Heart left ventricle (tissue), 16 donors: ENCODE results near the gene CFH. TPM values are rescaled to one million over a fixed set of nuclear protein-coding genes. Genes with fewer than 3 reads are reported as not detected.

ENCODE experiments used
- ATAC-seq, 4 donors: fragments of 200-7000 bp; cut with Tn5 transposase; one replicate each; pipeline ENCODE4 v1.9.1; 2020 to 2022; ENCODE audit warnings: moderate library complexity in 4 of 4, mild to moderate bottlenecking in 3 of 4, moderate number of reproducible peaks in 1 of 4
- DNase-seq, 5 donors: peaks; one replicate each; pipeline ENCODE4 v3.0.0-alpha.2; 2020
- H3K27ac ChIP-seq, 12 donors: fragments of 200-600 bp; sonication (generic) in 4 of 12; one replicate each; pipeline versions ENCODE4 v1.5.0 to v1.8.0; 2016 to 2022; ENCODE audit warnings: mild to moderate bottlenecking in 2 of 12
- H3K27me3 ChIP-seq, 9 donors: fragments of 200-600 bp; sonication (generic) in 2 of 9; one replicate each; pipeline versions ENCODE4 v1.5.1 to v1.8.0; 2016 to 2022; ENCODE audit warnings: mild to moderate bottlenecking in 3 of 9
- H3K36me3 ChIP-seq, 9 donors: fragments of 200-600 bp; sonication (generic) in 2 of 9; one replicate each; pipeline versions ENCODE4 v1.5.0 to v1.8.0; 2018 to 2022; ENCODE audit warnings: mild to moderate bottlenecking in 2 of 9
- H3K4me1 ChIP-seq, 12 donors: fragments of 200-600 bp; sonication (generic) in 4 of 12; one replicate each; pipeline versions ENCODE4 v1.5.0 to v1.8.0; 2016 to 2022; ENCODE audit warnings: mild to moderate bottlenecking in 3 of 12
- H3K4me3 ChIP-seq, 12 donors: fragments of 200-600 bp; sonication (generic) in 4 of 12; one replicate each; pipeline versions ENCODE4 v1.5.0 to v1.8.0; 2017 to 2022; ENCODE audit warnings: mild to moderate bottlenecking in 9 of 12, moderate library complexity in 4 of 12
- H3K9me3 ChIP-seq, 12 donors: fragments of 200-600 bp; sonication (generic) in 4 of 12; one replicate each; pipeline versions ENCODE4 v1.5.0 to v1.8.0; 2016 to 2022; ENCODE audit warnings: mild to moderate bottlenecking in 1 of 12
- POLR2A ChIP-seq, 2 donors: fragments of 450-650 bp; IDR thresholded peaks; one replicate each; pipeline ENCODE4 v1.6.1; 2017; ENCODE audit warnings: antibody characterized with exemption in 2 of 2, mild to moderate bottlenecking in 2 of 2, moderate library complexity in 2 of 2
- WGBS, 4 donors: extraction: QIAGEN DNeasy Blood & Tissue Kit in 2 of 4; methylation state at CpG; one replicate each; pipeline versions ENCODE4 v1.1.5 to v1.1.7; 2013 to 2018; 5-methylcytosine and 5-hydroxymethylcytosine counted together
- intact Hi-C, 10 donors: fragments of 100-400 bp; cut with DNase I; formaldehyde crosslinking; loops; one replicate each; pipeline versions ENCODE4 v1.11.1 to v1.14.2; 2022
- polyA plus RNA-seq, 2 donors: library from polyadenylated mRNA; stranded (reverse); fragments of 200-250 nt; gene quantifications; one replicate each; pipeline ENCODE4 v1.2.3, GENCODE V29; 2013
- total RNA-seq, 9 donors: library from RNA; depleted of rRNA in 2 of 9; stranded (reverse); fragments of >200 nt in 2 of 9; fragmentation: NEBNext Ultra II Directional in 3 of 9; extraction: Animal tissue kit (Norgen Biotek cat#: 25700) in 3 of 9; gene quantifications; one replicate each; pipeline versions ENCODE4 v1.1.0 to v1.2.4, GENCODE V29; 2016 to 2023
- TF ChIP-seq, protein P1 (sequence below), 12 donors: fragments of 200-600 bp; sonication (generic) in 4 of 12; IDR thresholded peaks; one replicate each; pipeline versions ENCODE4 v1.5.0 to v1.8.0; 2018 to 2022; ENCODE audit warnings: antibody characterized with exemption in 12 of 12, mild to moderate bottlenecking in 5 of 12
- donor health status: ischemic (EF 13 %, LVEDD 7.1; RV severe dilation, severe dysfunction).
- donor health status: healthy with polysubstance abuse.
- donor health status: DM: no; HTN: yes; CAD: no.
- donor health status: DM: no; HTN: no; CAD: no.
- donor health status: ischemic (EF 25% LVEDD 6.9; RV normal size, moderate dysfunction).
- donor health status: ischemic (EF 25% LVEDD 5.7; RV mildly dilated, moderate dysfunction).
- donor health status: healthy.
- donor health status: DM: yes; HTN: yes; CAD: no.
- donor health status: ischemic (EF 35%, LVEDD 5.7; RV mildly dilated, moderate dysfunction).
- donor health status: nonischemic (EF 11% LVEDD 7.7; RV severe dilation, severe dysfunction).
- donor health status: DM: yes; HTN: yes; CAD: no.
- donor health status: PGD.
- donor health status: ischemic (EF 29% LVEDD 5.4; RV normal size, mild dysfunction).
- donor health status: nonischemic (EF 23%, LVEDD 6.1; RV moderate dilation, normal function).

The CFH gene
- total and polyA plus RNA-seq, 11 donors = 7.2 to 141 (median 25.6) TPM

DNA sequence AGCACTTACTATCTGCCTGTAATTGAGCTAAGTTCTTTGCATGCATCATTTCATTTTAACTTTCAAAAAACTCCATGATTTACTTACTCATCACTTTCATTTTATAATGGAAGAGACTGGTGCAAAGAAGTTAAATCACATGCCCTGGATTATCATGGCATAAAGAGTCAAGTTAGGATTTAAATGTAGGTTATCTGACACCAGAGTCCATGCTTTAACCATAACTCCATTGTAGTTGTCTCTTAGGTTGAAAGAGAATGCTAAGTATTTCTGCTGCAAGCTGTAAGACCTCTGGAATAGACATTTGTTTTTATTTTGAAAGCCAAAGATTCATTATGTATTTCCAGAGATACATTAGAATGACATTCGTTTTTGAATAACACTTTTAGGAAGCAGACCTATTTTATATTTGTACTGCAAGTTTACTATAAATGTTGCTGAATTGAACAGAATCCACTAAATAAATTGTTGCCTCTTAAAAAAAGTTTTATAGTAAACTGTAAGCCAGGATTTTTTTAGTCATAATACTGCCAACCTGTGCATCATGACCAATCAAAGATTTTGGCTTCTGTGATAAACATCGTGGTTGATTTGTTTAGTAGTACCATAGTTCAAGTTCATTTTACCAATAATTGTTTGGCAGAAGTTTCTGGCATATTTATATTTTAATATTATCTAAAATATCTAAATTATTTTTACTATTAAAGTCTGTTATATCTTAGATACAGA lies 26.1 kb downstream of the CFH start:
- TF ChIP-seq POLR2A (IDR thresholded peaks at IDR 0.05) = no peak
- TF ChIP-seq, protein P1, sequence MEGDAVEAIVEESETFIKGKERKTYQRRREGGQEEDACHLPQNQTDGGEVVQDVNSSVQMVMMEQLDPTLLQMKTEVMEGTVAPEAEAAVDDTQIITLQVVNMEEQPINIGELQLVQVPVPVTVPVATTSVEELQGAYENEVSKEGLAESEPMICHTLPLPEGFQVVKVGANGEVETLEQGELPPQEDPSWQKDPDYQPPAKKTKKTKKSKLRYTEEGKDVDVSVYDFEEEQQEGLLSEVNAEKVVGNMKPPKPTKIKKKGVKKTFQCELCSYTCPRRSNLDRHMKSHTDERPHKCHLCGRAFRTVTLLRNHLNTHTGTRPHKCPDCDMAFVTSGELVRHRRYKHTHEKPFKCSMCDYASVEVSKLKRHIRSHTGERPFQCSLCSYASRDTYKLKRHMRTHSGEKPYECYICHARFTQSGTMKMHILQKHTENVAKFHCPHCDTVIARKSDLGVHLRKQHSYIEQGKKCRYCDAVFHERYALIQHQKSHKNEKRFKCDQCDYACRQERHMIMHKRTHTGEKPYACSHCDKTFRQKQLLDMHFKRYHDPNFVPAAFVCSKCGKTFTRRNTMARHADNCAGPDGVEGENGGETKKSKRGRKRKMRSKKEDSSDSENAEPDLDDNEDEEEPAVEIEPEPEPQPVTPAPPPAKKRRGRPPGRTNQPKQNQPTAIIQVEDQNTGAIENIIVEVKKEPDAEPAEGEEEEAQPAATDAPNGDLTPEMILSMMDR (IDR thresholded peaks at IDR 0.05) = no peak

DNA sequence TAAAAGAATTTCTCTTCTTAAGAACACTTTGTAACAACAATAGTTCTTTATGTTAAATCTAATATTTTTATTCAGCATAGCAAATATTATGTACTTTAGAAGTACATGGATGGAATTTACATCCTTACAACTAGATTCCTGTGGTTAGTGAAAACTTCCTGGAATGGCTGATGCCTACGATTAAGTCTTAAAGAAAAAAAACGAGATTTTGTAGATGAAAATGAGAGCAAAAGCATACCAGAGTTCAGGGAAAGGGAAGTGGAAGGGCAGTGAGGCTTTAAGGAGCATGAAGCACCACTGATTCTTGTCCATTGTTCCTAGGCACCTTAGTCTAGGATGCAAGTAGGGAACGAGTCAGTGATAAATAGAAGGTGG lies 26.7 kb downstream of the CFH start:
- H3K4me3 ChIP-seq = no peak overlapping the region
- DNase-seq (no peak), ATAC-seq (no peak)
- intact Hi-C loops = no loop called here
- 44 to 66% (median 60%) methylated on average over 3 of the region's 3 CpGs for WGBS, 4 donors
- no peaks in the 10 kb centered on the region for H3K4me1 ChIP-seq
- no peaks in the 10 kb centered on the region for H3K27me3 ChIP-seq
- no peaks in the 10 kb centered on the region for H3K9me3 ChIP-seq
- no peak overlapping the region for H3K27ac ChIP-seq
- no peak for TF ChIP-seq POLR2A (IDR thresholded peaks at IDR 0.05)
- TF ChIP-seq, protein P1 (IDR thresholded peaks at IDR 0.05) = no peak
- peaks cover 0 to 82% (median 15%) of the 10 kb centered on the region in 9 donors for H3K36me3 ChIP-seq

More for the DNA sequence above, 26.1 kb downstream of the CFH start:
- Histone ChIP-seq H3K9me3 (no peaks in the 10 kb centered on the region), H3K4me3 (no peak overlapping the region), H3K4me1 (no peaks in the 10 kb centered on the region), H3K27ac (no peak overlapping the region), H3K36me3 (peaks cover 0 to 87% (median 16%) of the 10 kb centered on the region in 9 donors), H3K27me3 (no peaks in the 10 kb centered on the region)
- 67 to 79% (median 77%) methylated on average over 2 of the region's 2 CpGs for WGBS, 4 donors
- intact Hi-C loops = no loop called here
- ATAC-seq = no peak
- no peak for DNase-seq

DNA sequence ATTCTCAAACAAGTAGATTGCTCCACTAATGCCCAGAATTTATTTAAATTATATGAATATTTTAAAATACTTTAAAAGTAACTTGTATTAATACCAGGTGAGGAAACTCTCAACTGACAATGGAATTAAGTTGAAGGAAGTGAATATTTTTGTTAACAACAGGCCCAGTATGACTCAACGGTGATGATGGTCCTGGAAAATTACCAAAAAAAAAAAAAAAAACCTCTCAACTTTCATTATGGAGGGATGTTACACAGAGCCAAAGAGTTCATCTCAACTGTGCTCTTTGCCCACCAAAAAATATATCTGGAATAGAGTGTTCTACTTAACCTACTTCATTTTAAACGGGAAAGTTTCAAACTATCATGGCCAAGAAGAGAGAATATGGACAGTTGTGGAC lies 28.3 kb downstream of the CFH start:
- Histone ChIP-seq H3K27me3 (no peaks in the 10 kb centered on the region), H3K36me3 (peaks cover 0 to 74% (median 9%) of the 10 kb centered on the region in 9 donors), H3K27ac (no peak overlapping the region), H3K4me1 (no peaks in the 10 kb centered on the region), H3K9me3 (no peaks in the 10 kb centered on the region), H3K4me3 (no peak overlapping the region)
- intact Hi-C loops = no loop called here
- 47 to 71% (median 67%) methylated on average over 2 of the region's 2 CpGs for WGBS, 4 donors
- ATAC-seq (no peak), DNase-seq (no peak)
- TF ChIP-seq, protein P1 (IDR thresholded peaks at IDR 0.05) = no peak
- no peak for TF ChIP-seq POLR2A (IDR thresholded peaks at IDR 0.05)

DNA sequence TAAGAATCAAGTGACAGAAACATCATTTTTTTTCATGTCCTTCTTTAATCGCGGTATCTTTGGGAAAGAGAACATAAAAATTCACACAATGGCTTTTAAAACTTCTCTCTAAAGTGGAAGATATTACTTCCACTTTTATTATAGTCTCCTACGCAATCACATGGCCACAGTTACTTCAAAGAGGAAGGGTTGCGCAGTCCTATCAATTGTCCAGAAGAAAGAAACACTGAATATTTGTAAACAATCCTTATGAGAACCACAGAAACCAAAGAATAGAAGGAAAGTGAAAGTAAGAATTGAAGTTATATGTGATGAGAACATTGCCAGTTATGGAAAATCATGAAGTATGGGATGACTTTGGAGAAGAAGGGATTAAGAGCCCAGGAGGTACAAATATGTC lies 32.6 kb downstream of the CFH start:
- no peak overlapping the region for H3K27ac ChIP-seq
- no peak overlapping the region for H3K4me3 ChIP-seq
- no peaks in the 10 kb centered on the region for H3K4me1 ChIP-seq
- ATAC-seq = no peak
- peaks cover 0 to 73% (median 0%) of the 10 kb centered on the region in 9 donors for H3K36me3 ChIP-seq
- no peaks in the 10 kb centered on the region for H3K27me3 ChIP-seq
- 89 to 92% (median 90%) methylated on average over 4 of the region's 4 CpGs for WGBS, 4 donors
- no peaks in the 10 kb centered on the region for H3K9me3 ChIP-seq
- TF ChIP-seq, protein P1 (IDR thresholded peaks at IDR 0.05) = no peak
- TF ChIP-seq POLR2A (IDR thresholded peaks at IDR 0.05) = no peak
- intact Hi-C loops = no loop called here
- DNase-seq = no peak
